HG03439 (cell line): ENCODE data around the gene ALG8.
"Not testable (repeated sequence)": the region's sequence is repeated elsewhere in the genome, so short reads cannot be mapped to it uniquely, and the experiment has no call there.

ENCODE experiments used
- ATAC-seq: cut with Tn5 transposase; IDR thresholded peaks from one replicate; pipeline ENCODE4 v1.9.1; 2021; ENCODE audit warnings: mild to moderate bottlenecking, moderate library complexity; ENCODE audit not compliant: unreplicated experiment

Gene ALG8

GRCh38 chr11:78076733-78077403, 62.6 kb downstream of the ALG8 start:
- ATAC-seq: no peak

GRCh38 chr11:78074756-78075155, 64.7 kb downstream of the ALG8 start:
- ATAC-seq: no peak

DNA sequence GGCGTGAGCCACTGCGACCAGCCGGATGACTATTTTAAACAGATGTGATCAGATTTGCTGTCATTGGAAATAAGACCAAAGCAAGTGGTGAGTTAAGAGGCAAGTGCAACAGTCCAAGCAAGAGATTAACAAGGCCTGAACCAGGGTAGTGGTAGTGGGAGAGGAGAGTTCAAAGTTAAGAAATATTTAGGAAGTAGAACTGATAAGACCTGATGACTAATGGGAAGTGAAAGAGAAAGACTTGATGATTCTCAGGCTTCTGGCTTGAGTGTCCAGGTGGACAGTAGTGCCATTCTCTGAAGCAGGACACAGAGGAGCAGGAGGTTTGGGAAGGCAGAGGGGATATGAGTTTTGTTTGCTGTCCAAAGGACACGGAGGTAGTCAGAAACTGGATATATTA, 67.0 kb downstream of the ALG8 start:
- ATAC-seq: no peak

- no peak for ATAC-seq
These were observed 67.7 kb downstream of the ALG8 start for GRCh38 chr11:78071717-78072116.

- no peak for ATAC-seq
These were observed 68.8 kb downstream of the ALG8 start for GRCh38 chr11:78070621-78071020.

DNA sequence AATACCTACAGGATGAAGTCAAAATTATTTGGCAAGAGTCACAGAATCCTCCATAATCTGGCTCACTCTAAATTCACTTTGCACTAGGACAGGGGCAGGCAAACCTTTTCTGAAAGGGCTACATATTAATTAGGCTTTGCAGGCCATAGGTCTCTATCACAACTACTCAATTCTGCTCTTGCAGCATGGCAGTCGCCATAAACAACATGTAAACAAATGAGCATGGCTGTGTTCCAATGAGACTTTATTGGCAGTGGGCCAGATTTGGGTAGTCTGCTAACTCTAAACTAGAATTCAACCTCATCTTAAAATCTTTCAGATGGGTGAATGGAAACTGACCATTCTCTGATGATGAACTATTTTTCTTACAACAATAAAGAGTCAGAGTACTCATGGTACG, 70.0 kb downstream of the ALG8 start:
- no peak for ATAC-seq

DNA sequence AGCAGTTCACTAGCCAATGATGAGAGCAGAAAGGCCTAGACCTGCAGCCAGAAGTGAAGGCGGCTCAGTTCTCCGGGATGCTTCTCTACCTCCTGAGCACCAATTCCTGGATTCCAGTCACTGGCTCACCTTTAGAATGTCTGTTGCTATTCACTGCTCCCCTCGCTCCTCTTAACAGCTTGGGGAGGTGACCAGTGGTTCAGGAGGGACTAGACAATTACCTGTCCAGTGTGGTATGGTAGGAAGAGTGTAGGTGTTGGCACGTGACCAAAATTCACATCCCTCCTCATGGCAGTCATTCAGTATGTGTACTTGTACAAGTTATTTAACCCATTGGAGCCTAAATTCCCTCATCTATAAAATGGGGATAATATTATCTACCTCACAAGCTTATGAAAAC, 71.7 kb downstream of the ALG8 start:
- ATAC-seq: no peak

DNA sequence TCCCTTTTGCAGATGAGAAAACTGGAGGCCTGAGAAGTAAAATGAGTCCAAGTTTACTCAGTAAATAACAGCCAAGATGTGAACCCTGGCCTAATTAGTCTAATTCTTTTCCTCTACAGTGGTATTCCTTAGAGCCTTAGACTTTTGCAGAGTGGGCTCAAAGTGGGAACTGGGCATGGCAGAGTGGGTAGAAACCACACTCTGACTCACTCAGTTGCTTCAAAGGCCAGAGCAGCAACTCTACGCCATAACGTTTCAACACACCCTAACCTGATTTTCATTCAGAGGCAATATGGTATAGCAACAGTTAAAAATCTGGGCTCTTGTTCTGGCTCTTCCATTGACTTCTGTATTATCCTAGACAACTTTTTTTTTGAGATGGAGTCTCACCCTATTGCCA, 73.0 kb downstream of the ALG8 start:
- no peak for ATAC-seq

DNA sequence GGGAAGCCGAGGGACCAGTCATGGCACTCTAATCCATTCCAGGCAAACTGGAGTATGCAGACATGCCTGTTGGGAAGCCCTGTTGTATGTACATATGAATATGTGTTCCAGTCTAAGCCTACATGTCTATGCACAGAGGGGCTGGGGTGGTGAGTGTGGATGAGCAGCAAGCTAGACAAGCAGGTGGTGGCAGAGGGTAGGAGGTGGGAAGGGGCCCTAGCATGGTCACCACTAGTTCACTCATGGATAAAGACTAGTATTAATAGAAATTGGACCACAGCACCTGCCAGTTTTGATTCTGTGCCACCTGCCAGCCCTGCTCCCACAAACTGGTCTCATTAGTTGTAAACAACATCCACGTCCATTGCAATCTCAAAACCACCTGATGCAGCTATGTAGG, 74.2 kb downstream of the ALG8 start:
- no peak for ATAC-seq

GRCh38 chr11:78063440-78064181, 75.8 kb downstream of the ALG8 start, which contains the start of gene THRSP:
THRSP (plus strand) TSS chr11:78063861; CDS start chr11:78063882, 21 bp downstream.
- no peak for ATAC-seq

DNA sequence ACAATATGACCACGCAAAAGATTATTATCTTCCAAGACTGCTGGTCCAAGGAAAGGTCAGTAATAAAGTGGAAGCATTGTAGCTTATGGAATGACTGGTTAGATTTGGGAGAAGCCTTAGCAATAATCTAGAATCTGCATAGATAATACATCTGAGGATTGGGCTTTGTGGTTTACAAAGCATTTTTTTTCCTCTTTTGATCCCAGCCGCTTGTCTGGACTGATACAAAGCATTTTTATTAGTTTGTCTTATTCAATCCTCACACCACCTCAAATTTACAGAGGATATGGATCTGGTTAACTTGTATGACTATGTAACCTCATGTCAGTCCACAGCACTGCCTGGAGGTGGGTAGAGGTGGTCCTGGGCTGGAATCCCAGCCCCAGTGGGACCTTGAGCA, 76.8 kb downstream of the ALG8 start:
- ATAC-seq: no peak

DNA sequence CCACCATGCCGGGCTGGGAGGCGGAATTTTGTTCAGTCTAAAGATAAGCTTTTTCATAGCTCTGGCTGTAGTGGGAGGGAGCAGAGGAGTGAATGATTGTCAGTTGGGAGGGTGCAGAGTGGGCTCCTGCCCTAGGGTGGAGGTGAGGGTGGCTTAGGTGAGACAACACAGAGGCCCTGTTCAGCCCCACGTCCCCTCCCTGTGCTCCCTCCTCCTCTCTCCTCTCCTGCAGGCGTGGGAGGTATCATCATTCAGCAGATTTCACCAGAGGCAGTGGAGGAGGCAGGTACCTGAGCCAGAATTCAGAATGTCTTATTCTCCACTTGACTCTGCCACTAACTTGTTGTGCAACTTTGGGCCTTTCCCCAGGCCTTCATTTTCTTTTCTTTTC, 77.5 kb downstream of the ALG8 start:
- no peak for ATAC-seq

GRCh38 chr11:78061088-78061920, 78.1 kb downstream of the ALG8 start:
- ATAC-seq: no peak

DNA sequence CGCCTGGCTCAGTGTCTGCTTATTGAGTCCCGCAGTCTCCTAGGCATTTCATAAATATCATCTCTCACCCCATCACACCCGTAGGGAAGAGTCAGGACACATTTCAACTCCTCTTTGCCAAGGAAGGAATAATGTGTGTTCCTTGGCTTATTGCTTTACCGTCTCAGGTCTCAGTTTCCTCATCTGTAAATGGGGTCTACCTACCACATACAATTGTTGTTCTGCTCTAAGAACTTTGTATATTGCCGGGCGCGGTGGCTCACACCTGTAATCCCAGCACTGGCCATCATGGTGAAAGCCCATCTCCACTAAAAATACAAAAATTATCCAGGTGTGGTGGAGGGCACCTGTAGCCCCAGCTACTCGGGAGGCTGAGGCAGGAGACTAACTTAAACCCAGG, 78.9 kb downstream of the ALG8 start:
- no peak for ATAC-seq

GRCh38 chr11:78059749-78060328, 79.6 kb downstream of the ALG8 start:
- ATAC-seq: not testable (repeated sequence)

DNA sequence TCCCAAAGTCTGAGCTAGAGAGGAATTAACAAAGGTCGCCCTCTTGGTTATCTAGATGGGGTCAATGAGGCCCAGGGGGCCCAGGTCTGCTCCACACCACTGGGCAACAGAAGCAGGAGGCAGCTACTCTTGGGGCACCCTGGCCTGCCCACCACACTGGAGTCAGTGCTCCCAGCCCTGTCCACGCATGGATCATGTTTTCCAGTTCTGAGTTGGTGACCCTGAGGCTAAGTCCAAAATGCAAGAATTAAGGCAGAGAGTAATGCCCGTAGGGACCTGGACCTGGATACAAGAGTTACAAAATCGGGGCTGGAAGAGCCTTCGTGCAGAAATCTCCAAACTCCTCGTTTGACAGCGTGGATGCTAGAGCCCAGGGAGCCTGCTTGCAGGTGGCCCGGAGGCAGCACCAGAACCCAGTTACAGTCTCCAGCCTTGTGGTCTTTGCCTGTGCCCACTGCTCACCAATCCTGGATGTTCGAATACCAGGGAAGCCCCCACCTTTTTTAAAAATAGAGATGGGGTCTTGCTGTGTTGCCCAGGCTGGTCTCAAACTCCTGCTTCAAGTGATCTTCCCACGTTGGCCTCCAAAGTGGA, 81.9 kb downstream of the ALG8 start:
- ATAC-seq: no peak

DNA sequence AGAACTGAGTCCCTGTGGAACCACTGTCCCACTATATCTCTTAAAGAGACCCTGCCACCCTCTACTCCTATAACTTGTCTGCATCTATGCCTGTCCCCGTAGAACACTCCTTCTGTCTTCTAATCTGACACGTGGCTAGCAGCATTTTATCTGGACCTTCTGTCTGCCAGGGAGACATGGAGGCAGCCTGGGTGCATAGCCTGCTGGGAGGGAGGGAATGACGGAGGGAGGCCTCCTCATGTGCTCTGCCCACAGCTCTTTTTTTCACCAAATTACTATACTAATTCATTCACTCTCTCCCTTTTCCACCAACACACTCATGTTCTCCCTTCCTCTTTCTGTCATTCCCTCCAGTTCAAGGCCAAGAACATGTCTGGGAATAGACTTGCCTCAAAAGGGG, 83.3 kb downstream of the ALG8 start:
- ATAC-seq: no peak

DNA sequence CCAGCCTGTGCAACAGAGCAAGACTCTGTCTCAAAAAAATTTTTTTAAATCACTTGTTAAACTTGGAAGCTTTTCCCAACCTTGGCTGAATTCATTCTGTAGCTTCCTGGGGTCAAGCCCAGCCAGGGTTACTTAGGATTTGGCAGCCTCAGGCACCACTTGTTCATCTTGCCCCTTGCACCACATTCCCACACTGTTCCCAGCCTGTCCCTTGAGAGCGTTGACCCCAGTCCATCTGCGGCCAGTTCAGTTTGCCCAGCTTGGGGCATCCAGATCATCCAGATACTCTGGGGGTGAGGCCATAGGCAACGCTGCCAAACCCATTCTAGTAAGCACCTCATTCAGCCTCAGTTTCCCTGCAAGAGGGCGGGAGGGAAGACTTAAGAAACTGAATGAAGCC, 84.5 kb downstream of the ALG8 start:
- ATAC-seq: no peak

GRCh38 chr11:78050964-78051831, 88.2 kb downstream of the ALG8 start:
- no peak for ATAC-seq
